GM15510 (cell line): Measurements from ENCODE around the gene AKAP8.

ENCODE experiments used
- POLR2A ChIP-seq: IDR thresholded peaks from 3 replicates; pipeline ENCODE4 v1.6.1; 2011; ENCODE audit warnings: borderline replicate concordance; ENCODE audit not compliant: insufficient read length; ENCODE audit errors: extremely low read depth

Gene AKAP8

GRCh38 chr19:15417699-15418098 lies 38.1 kb upstream of the AKAP8 start:
- no peak for TF ChIP-seq POLR2A

- TF ChIP-seq POLR2A = no peak
These were observed 33.2 kb upstream of the AKAP8 start for GRCh38 chr19:15412832-15413231.

GRCh38 chr19:15404780-15405211 lies 25.2 kb upstream of the AKAP8 start:
- TF ChIP-seq POLR2A = no peak

- TF ChIP-seq POLR2A = no peak
These were observed 24.7 kb upstream of the AKAP8 start for GRCh38 chr19:15404097-15404779.

- TF ChIP-seq POLR2A = no peak
These were observed 23.6 kb upstream of the AKAP8 start for GRCh38 chr19:15403151-15403531.

GRCh38 chr19:15402411-15403150 lies 23.0 kb upstream of the AKAP8 start:
- TF ChIP-seq POLR2A = no peak

GRCh38 chr19:15401397-15401710 lies 21.8 kb upstream of the AKAP8 start:
- no peak for TF ChIP-seq POLR2A

- TF ChIP-seq POLR2A = no peak
These were observed 21.2 kb upstream of the AKAP8 start for GRCh38 chr19:15400521-15401396.

- no peak for TF ChIP-seq POLR2A
These were observed 20.0 kb upstream of the AKAP8 start for GRCh38 chr19:15399635-15400034.

GRCh38 chr19:15399234-15399515 lies 19.6 kb upstream of the AKAP8 start:
- TF ChIP-seq POLR2A = no peak

GRCh38 chr19:15398501-15399233 lies 19.1 kb upstream of the AKAP8 start:
- TF ChIP-seq POLR2A = no peak

GRCh38 chr19:15397782-15398181 lies 18.2 kb upstream of the AKAP8 start:
- TF ChIP-seq POLR2A = no peak

- no peak for TF ChIP-seq POLR2A
These were observed 17.6 kb upstream of the AKAP8 start for GRCh38 chr19:15397236-15397635.

GRCh38 chr19:15396436-15396835 lies 16.8 kb upstream of the AKAP8 start:
- TF ChIP-seq POLR2A = no peak

- no peak for TF ChIP-seq POLR2A
These were observed 14.8 kb upstream of the AKAP8 start for GRCh38 chr19:15394426-15394825.
